Caco-2 (cell line): Measurements from ENCODE around the gene LYSMD2. TPM values are rescaled to one million over a fixed set of nuclear protein-coding genes. Genes with fewer than 3 reads are reported as not detected.
A peak's percentile ranks its signal among the peaks of the same experiment; 100 is the strongest.
"Not testable (repeated sequence)": the region's sequence is repeated elsewhere in the genome, so short reads cannot be mapped to it uniquely, and the experiment has no call there.

Experiments
- Bru-seq: library from RNA; stranded (reverse); fragments of 400-500 nt; gene quantifications from one replicate; lab custom pipeline; 2021; lab: Mats Ljungman, UMichigan
- BruChase-seq, 2 experiments: library from RNA; stranded (reverse); fragments of 400-500 nt; gene quantifications; one replicate each; lab custom pipeline; 2021; lab: Mats Ljungman, UMichigan
- BruUV-seq: library from RNA; stranded (reverse); fragments of 400-500 nt; replicated peaks from 2 replicates; lab custom pipeline; 2021; lab: Mats Ljungman, UMichigan
- CTCF ChIA-PET: fragments of 300-600 bp; sonication (Branson Sonifier 250); formaldehyde crosslinking; loops from one replicate; lab custom pipeline; 2022; ENCODE audit warnings: antibody characterized with exemption; lab: Charles Lee
- POLR2A ChIA-PET: fragments of 300-600 bp; sonication (Branson Sonifier 250); formaldehyde crosslinking; loops from one replicate; lab custom pipeline; 2022; ENCODE audit warnings: antibody characterized with exemption; lab: Charles Lee
- DNase-seq, 2 experiments: peaks; one replicate each; pipeline versions ENCODE4 v3.0.0 to v3.0.0-alpha.2; 2020 to 2022
- H3K27me3 ChIP-seq: replicated peaks from 2 replicates; pipeline ENCODE4 v1.6.0; 2011; ENCODE audit warnings: low read length; ENCODE audit not compliant: control insufficient read depth, insufficient read depth
- H3K36me3 ChIP-seq: 2 replicates; pipeline ENCODE4 v1.5.1; 2011; ENCODE audit warnings: low read length; ENCODE audit not compliant: control insufficient read depth, insufficient read depth
- H3K4me1 ChIP-seq: fragments of 250-450 bp; sonication (Bioruptor Pico); 2 replicates; pipeline ENCODE4 v1.5.1; 2020; ENCODE audit warnings: mild to moderate bottlenecking
- H3K4me3 ChIP-seq: 2 replicates; pipeline ENCODE4 v1.5.1; 2011; ENCODE audit warnings: low read depth, mild to moderate bottlenecking, control low read depth, low read length
- H3K9me3 ChIP-seq: fragments of 250-450 bp; sonication (Bioruptor Pico); 2 replicates; pipeline ENCODE4 v1.5.1; 2020; ENCODE audit warnings: mild to moderate bottlenecking, moderate library complexity
- H3K27ac Mint-ChIP-seq: one replicate; pipeline ENCODE4 v1.8.0; 2022; ENCODE audit warnings: mixed read lengths; ENCODE audit not compliant: unreplicated experiment
- H3K27me3 Mint-ChIP-seq: one replicate; pipeline ENCODE4 v1.8.0; 2022; ENCODE audit warnings: mixed read lengths; ENCODE audit not compliant: insufficient read depth, unreplicated experiment
- H3K36me3 Mint-ChIP-seq: one replicate; pipeline ENCODE4 v1.8.0; 2022; ENCODE audit warnings: mild to moderate bottlenecking, mixed read lengths; ENCODE audit not compliant: insufficient read depth, unreplicated experiment
- H3K4me1 Mint-ChIP-seq: one replicate; pipeline ENCODE4 v1.8.0; 2022; ENCODE audit warnings: low read depth, mixed read lengths; ENCODE audit not compliant: unreplicated experiment
- H3K4me3 Mint-ChIP-seq: one replicate; pipeline ENCODE4 v1.8.0; 2022; ENCODE audit warnings: mild to moderate bottlenecking, moderate library complexity, mixed read lengths; ENCODE audit not compliant: unreplicated experiment
- H3K9me3 Mint-ChIP-seq: one replicate; pipeline ENCODE4 v1.8.0; 2022; ENCODE audit warnings: mixed read lengths; ENCODE audit not compliant: unreplicated experiment
- intact Hi-C: fragments of 100-400 bp; cut with micrococcal nuclease; formaldehyde crosslinking; loops from one replicate; pipeline ENCODE4 v1.10.0; 2022; ENCODE audit not compliant: unreplicated experiment
- long read RNA-seq: library from polyadenylated mRNA; stranded (forward); transcript quantifications from one replicate; pipeline ENCODE4 v2.0.0, GENCODE V29; 2022
- total RNA-seq: library from RNA; stranded (reverse); gene quantifications from 2 replicates; pipeline ENCODE4 v1.2.3, GENCODE V29; 2022
- TF ChIP-seq, protein P1 (sequence below), 2 experiments: fragments of 200-600 bp in 1 of 2; IDR thresholded peaks; 1 replicate in 1 of 2; 2 replicates in 1 of 2; pipeline versions ENCODE4 v1.5.1 to v1.8.0; 2011 to 2022; ENCODE audit warnings: antibody characterized with exemption in 1 of 2, control low read depth in 1 of 2, inconsistent platforms in 1 of 2, low read depth in 1 of 2, low read length in 1 of 2, mild to moderate bottlenecking in 1 of 2, moderate library complexity in 1 of 2; ENCODE audit not compliant: insufficient read depth in 1 of 2, severe bottlenecking in 1 of 2, unreplicated experiment in 1 of 2

The LYSMD2 gene
- 0.29 and 0.63 TPM in 2 replicates for total RNA-seq
- percentile 27 among the genes with signal in this experiment for Bru-seq, nascent RNA
- BruChase-seq, experiment 1, labeled RNA remaining after a 2-hour chase: percentile 22 among the genes with signal in this experiment
- percentile 22 among the genes with signal in this experiment for BruChase-seq, experiment 2, labeled RNA remaining after a 6-hour chase
- long read RNA-seq, transcript LYSMD2-201 (3 exons, 1,759 nt): major isoform, 7 of 7 reads
- long read RNA-seq, partial matches to known transcripts: 0 of 7 reads
- long read RNA-seq, other reads (novel, unspliced or antisense): 0 of 7 reads

DNA sequence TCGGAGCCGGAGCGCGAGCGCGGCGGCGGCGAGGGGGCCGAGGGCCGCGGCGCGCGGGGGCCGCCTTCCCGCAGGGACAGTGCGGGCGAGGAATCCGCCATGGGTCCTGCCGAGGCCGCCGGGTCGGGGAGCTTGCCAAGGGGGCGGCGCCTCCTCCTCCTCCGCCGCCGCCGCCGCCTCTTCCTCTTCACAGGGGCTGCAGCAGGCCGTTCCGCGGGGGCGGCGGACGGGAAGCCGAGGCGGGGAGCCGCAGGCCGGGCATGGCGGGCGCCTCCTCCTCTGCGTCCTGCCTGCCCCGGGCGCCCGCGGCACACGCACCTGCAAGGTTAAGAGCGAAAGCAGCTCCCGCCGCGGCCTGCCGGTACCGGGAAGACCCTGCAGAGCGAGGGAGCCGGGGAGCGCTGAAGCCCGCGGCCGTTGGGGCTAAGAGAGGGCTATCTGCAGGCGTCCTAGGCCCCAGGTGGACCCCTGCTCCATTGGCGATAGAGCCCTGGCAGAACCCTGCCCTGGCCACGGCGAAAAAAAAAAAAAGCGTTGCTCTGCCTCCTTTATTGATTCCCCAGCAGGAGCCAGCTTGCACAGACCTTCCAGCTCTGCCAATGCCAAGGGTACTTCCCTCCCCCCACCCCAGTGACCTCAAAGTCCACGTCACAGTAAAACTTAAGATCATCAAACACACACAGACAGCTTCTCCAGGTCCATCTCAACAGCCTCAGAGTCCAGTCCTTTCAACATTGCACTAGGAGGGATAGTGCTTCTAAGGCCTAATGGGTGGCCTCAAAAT, at the start of gene LYSMD2:
TSS of gene LYSMD2 (minus strand) at position 134 of the 784 bp plus-strand sequence. CDS start at position 101, 33 bp downstream.
- H3K36me3 ChIP-seq: no peaks in the 10 kb centered on the region
- Mint-ChIP-seq H3K9me3 (no peaks in the 10 kb centered on the region), H3K36me3 (no peaks in the 10 kb centered on the region), H3K27ac (no peak within 1 kb of the TSS), H3K4me3 (peak within 1 kb of the TSS; percentile 65), H3K4me1 (no peaks in the 10 kb centered on the region), H3K27me3 (peaks cover 13% of the 10 kb centered on the region)
- ChIA-PET POLR2A (no interaction called here), CTCF (interaction anchor here (2.1 kb wide), 1 partner anchor 39 kb away, joined by 11 read pairs; no protein-coding TSS in a partner anchor)
- peak in 1 of 2 experiments; percentile 40 for DNase-seq
- no peaks in the 10 kb centered on the region for H3K9me3 ChIP-seq
- no peaks in the 10 kb centered on the region for H3K4me1 ChIP-seq
- intact Hi-C loops: no loop called here
- no peaks in the 10 kb centered on the region for H3K27me3 ChIP-seq
- no TSS peak for BruUV-seq
- peak within 1 kb of the TSS; percentile 41 for H3K4me3 ChIP-seq
- TF ChIP-seq, protein P1, sequence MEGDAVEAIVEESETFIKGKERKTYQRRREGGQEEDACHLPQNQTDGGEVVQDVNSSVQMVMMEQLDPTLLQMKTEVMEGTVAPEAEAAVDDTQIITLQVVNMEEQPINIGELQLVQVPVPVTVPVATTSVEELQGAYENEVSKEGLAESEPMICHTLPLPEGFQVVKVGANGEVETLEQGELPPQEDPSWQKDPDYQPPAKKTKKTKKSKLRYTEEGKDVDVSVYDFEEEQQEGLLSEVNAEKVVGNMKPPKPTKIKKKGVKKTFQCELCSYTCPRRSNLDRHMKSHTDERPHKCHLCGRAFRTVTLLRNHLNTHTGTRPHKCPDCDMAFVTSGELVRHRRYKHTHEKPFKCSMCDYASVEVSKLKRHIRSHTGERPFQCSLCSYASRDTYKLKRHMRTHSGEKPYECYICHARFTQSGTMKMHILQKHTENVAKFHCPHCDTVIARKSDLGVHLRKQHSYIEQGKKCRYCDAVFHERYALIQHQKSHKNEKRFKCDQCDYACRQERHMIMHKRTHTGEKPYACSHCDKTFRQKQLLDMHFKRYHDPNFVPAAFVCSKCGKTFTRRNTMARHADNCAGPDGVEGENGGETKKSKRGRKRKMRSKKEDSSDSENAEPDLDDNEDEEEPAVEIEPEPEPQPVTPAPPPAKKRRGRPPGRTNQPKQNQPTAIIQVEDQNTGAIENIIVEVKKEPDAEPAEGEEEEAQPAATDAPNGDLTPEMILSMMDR (IDR thresholded peaks at IDR 0.05; ENCODE audit: insufficient read depth in 1 of 2, low read depth in 1 of 2, low read length in 1 of 2, severe bottlenecking in 1 of 2, unreplicated experiment in 1 of 2): no peak

DNA sequence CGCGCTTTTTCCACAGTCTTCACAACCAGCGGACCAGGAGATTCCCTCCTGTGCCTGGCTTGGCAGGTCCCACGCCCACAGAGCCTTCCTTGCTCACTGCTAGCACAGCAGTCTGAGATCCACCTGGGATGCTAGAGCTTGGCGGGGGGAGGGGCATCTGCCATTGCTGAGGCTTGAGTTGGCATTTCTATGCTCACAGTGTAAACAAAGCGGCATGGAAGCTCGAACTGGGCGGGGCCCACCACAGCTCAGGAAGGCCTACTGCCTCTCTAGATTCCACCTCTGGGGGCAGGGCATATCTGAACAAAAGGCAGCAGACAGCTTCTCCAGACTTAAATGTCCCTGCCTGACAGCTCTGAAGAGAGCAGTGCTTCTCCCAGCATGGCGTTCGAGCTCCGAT, 49.7 kb upstream of the LYSMD2 start:
- BruUV-seq, POLR2A ChIA-PET, H3K4me1 ChIP-seq, H3K4me1 Mint-ChIP-seq, H3K4me3 ChIP-seq, H3K9me3 ChIP-seq, H3K36me3 ChIP-seq, H3K27ac Mint-ChIP-seq, H3K4me3 Mint-ChIP-seq, H3K9me3 Mint-ChIP-seq, CTCF ChIA-PET, H3K27me3 ChIP-seq, intact Hi-C loops, H3K36me3 Mint-ChIP-seq: not testable (repeated sequence)
- peak; percentile 18 to 50 for DNase-seq
- peaks cover 16% of the 10 kb centered on the region for H3K27me3 Mint-ChIP-seq

DNA sequence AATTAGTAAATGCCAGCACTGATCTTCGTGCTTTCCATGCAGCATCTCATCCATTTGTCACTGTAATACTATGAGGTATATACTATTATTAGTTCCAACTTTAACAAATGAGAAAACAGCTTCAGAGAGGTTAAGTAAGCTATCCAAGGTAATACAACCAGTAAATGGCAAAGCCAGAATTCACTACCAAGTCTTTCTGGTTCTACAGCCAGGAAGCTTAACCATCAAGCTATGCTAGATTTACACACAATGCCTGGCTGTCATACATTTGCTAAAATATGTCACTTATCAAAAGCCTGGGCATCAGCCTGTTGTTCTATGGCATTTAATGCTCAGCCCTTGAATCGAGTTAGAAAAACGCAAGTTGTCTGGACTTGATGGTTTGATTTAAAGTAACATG, 46.5 kb upstream of the LYSMD2 start:
- ChIA-PET CTCF (no interaction called here), POLR2A (no interaction called here)
- H3K9me3 Mint-ChIP-seq: no peaks in the 10 kb centered on the region
- H3K27me3 ChIP-seq: no peaks in the 10 kb centered on the region
- no peaks in the 10 kb centered on the region for H3K4me1 Mint-ChIP-seq
- H3K27ac Mint-ChIP-seq: no peak overlapping the region
- intact Hi-C loops: loop anchor here (2.0 kb wide), 1 partner anchor 295 kb away; no protein-coding TSS in a partner anchor
- H3K4me3 ChIP-seq: no peak overlapping the region
- no peak for DNase-seq
- H3K9me3 ChIP-seq: no peaks in the 10 kb centered on the region
- no TSS peak for BruUV-seq
- TF ChIP-seq, protein P1 (IDR thresholded peaks at IDR 0.05; ENCODE audit: insufficient read depth in 1 of 2, low read depth in 1 of 2, low read length in 1 of 2, severe bottlenecking in 1 of 2, unreplicated experiment in 1 of 2): no peak
- no peaks in the 10 kb centered on the region for H3K36me3 Mint-ChIP-seq
- H3K4me1 ChIP-seq: no peaks in the 10 kb centered on the region
- no peak overlapping the region for H3K4me3 Mint-ChIP-seq
- peaks cover 9% of the 10 kb centered on the region for H3K27me3 Mint-ChIP-seq
- H3K36me3 ChIP-seq: no peaks in the 10 kb centered on the region
